ENCODE data around the gene CST8. TPM values are rescaled to one million over a fixed set of nuclear protein-coding genes. Genes with fewer than 3 reads are reported as not detected.

CST8 gene
- total and polyA plus RNA-seq, 2 experiments from 2014 or later, result not detected

- Histone ChIP-seq H3K27me3 (no peaks in the 10 kb centered on the region), H3K9me2 (replicated peaks; ENCODE audit: insufficient read depth) (no peaks in the 10 kb centered on the region), H3K27ac (no peak overlapping the region), H3K36me3 (replicated peaks; ENCODE audit: insufficient read depth, low read depth) (no peaks in the 10 kb centered on the region), H2AFZ (no peak overlapping the region), H3K79me2 (no peaks in the 10 kb centered on the region), H4K20me1 (ENCODE audit: insufficient read depth, poor library complexity, severe bottlenecking) (no peaks in the 10 kb centered on the region), H3K4me2 (no peak overlapping the region), H3K4me1 (ENCODE audit: insufficient read depth) (no peaks in the 10 kb centered on the region), H3K4me3 (no peak overlapping the region), H3K9me3 (ENCODE audit: low read depth) (no peaks in the 10 kb centered on the region)
- DNase-seq (ENCODE audit: low spot score), result no peak
- 85% methylated on average over 5 of the region's 5 CpGs for WGBS (ENCODE audit: low lambda C conversion rate, missing lambda C conversion rate)
- TF ChIP-seq EZH2phosphoT487 (IDR thresholded peaks at IDR 0.05; ENCODE audit: low read depth, severe bottlenecking, unreplicated experiment) (no peak), EZH2 (IDR thresholded peaks at IDR 0.05; ENCODE audit: borderline replicate concordance) (no peak), CTCF (IDR thresholded peaks at IDR 0.05; ENCODE audit: poor library complexity) (no peak)
Measured at GRCh38 chr20:23475395-23475794, 15.5 kb upstream of the CST8 start.

- no peak overlapping the region for H2AFZ ChIP-seq
- no peaks in the 10 kb centered on the region for H4K20me1 ChIP-seq (ENCODE audit: insufficient read depth, poor library complexity, severe bottlenecking)
- H3K79me2 ChIP-seq, result no peaks in the 10 kb centered on the region
- no peak overlapping the region for H3K4me2 ChIP-seq
- H3K27me3 ChIP-seq, result no peaks in the 10 kb centered on the region
- 78% methylated on average over 6 of the region's 6 CpGs for WGBS (ENCODE audit: low lambda C conversion rate, missing lambda C conversion rate)
- DNase-seq (ENCODE audit: low spot score), result no peak
- no peaks in the 10 kb centered on the region for H3K36me3 ChIP-seq (replicated peaks; ENCODE audit: insufficient read depth, low read depth)
- no peaks in the 10 kb centered on the region for H3K9me3 ChIP-seq (ENCODE audit: low read depth)
- no peaks in the 10 kb centered on the region for H3K4me1 ChIP-seq (ENCODE audit: insufficient read depth)
- no peak overlapping the region for H3K27ac ChIP-seq
- no peak overlapping the region for H3K4me3 ChIP-seq
- H3K9me2 ChIP-seq (replicated peaks; ENCODE audit: insufficient read depth), result no peaks in the 10 kb centered on the region
- TF ChIP-seq EZH2 (IDR thresholded peaks at IDR 0.05; ENCODE audit: borderline replicate concordance) (no peak), EZH2phosphoT487 (IDR thresholded peaks at IDR 0.05; ENCODE audit: low read depth, severe bottlenecking, unreplicated experiment) (no peak), CTCF (IDR thresholded peaks at IDR 0.05; ENCODE audit: poor library complexity) (no peak)
Measured at GRCh38 chr20:23476015-23476754, 14.7 kb upstream of the CST8 start.

GRCh38 chr20:23477223-23477622 lies 13.7 kb upstream of the CST8 start:
- H3K27me3 ChIP-seq, result no peaks in the 10 kb centered on the region
- H3K4me3 ChIP-seq, result no peak overlapping the region
- no peaks in the 10 kb centered on the region for H4K20me1 ChIP-seq (ENCODE audit: insufficient read depth, poor library complexity, severe bottlenecking)
- no peak for DNase-seq (ENCODE audit: low spot score)
- WGBS (ENCODE audit: low lambda C conversion rate, missing lambda C conversion rate), result 77% methylated on average over 3 of the region's 3 CpGs
- H3K36me3 ChIP-seq (replicated peaks; ENCODE audit: insufficient read depth, low read depth), result no peaks in the 10 kb centered on the region
- no peak overlapping the region for H2AFZ ChIP-seq
- H3K9me3 ChIP-seq (ENCODE audit: low read depth), result no peaks in the 10 kb centered on the region
- no peaks in the 10 kb centered on the region for H3K79me2 ChIP-seq
- H3K27ac ChIP-seq, result no peak overlapping the region
- no peak overlapping the region for H3K4me2 ChIP-seq
- no peaks in the 10 kb centered on the region for H3K4me1 ChIP-seq (ENCODE audit: insufficient read depth)
- TF ChIP-seq EZH2 (IDR thresholded peaks at IDR 0.05; ENCODE audit: borderline replicate concordance) (no peak), CTCF (IDR thresholded peaks at IDR 0.05; ENCODE audit: poor library complexity) (no peak), EZH2phosphoT487 (IDR thresholded peaks at IDR 0.05; ENCODE audit: low read depth, severe bottlenecking, unreplicated experiment) (no peak)
- no peaks in the 10 kb centered on the region for H3K9me2 ChIP-seq (replicated peaks; ENCODE audit: insufficient read depth)

All from hepatocyte (in vitro differentiated cells).